Endothelial cell of umbilical vein (primary cell): ENCODE data around the gene LRP2. TPM values are rescaled to one million over a fixed set of nuclear protein-coding genes. Genes with fewer than 3 reads are reported as not detected.

ENCODE experiments used
- BruUV-seq: library from RNA; stranded (reverse); fragments of 400-500 nt; replicated peaks from 2 replicates; lab custom pipeline; 2021; lab: Mats Ljungman, UMichigan
- CTCF ChIA-PET: fragments of 300-600, 350-600 bp; sonication (Branson Sonifier 250); formaldehyde crosslinking; loops from one replicate; lab custom pipeline; 2021; ENCODE audit warnings: antibody characterized with exemption, inconsistent platforms; lab: Charles Lee
- POLR2A ChIA-PET: fragments of 300-600, 350-600 bp; sonication (Branson Sonifier 250); formaldehyde crosslinking; loops from one replicate; lab custom pipeline; 2021; ENCODE audit warnings: antibody characterized with exemption, inconsistent platforms; lab: Charles Lee
- DNase-seq: peaks from one replicate; pipeline ENCODE4 v3.0.0-alpha.2; 2011; ENCODE audit warnings: low read depth, low spot score
- FAIRE-seq: peaks from 2 replicates; lab custom pipeline; 2011; peaks lifted over from hg19 to GRCh38; lab: Jason Lieb, UNC
- H2AFZ ChIP-seq: 2 replicates; pipeline ENCODE4 v1.6.0; 2012; ENCODE audit warnings: low read depth, low read length, control low read depth, inconsistent platforms
- H3K27ac ChIP-seq: 2 replicates; pipeline ENCODE4 v1.5.1; 2011; ENCODE audit warnings: low read depth, mild to moderate bottlenecking, control low read depth, low read length, moderate library complexity; ENCODE audit not compliant: insufficient read depth
- H3K27me3 ChIP-seq, 2 experiments: 2 replicates each; pipeline versions ENCODE4 v1.6.0 to v1.6.1; 2011; ENCODE audit warnings: low read length in 2 of 2, mixed read lengths in 1 of 2; ENCODE audit not compliant: control insufficient read depth in 2 of 2, insufficient read depth in 2 of 2
- H3K36me3 ChIP-seq, 2 experiments: 2 replicates in 1 of 2; 3 replicates in 1 of 2; pipeline ENCODE4 v1.5.1; 2011; ENCODE audit warnings: low read length in 2 of 2, mild to moderate bottlenecking in 1 of 2, moderate library complexity in 1 of 2; ENCODE audit not compliant: control insufficient read depth in 2 of 2, insufficient read depth in 2 of 2; ENCODE audit errors: extremely low read depth in 1 of 2
- H3K4me1 ChIP-seq: 3 replicates; pipeline ENCODE4 v1.5.1; 2011; ENCODE audit warnings: mild to moderate bottlenecking, low read length; ENCODE audit not compliant: control insufficient read depth, insufficient read depth; ENCODE audit errors: extremely low read depth
- H3K4me2 ChIP-seq: 2 replicates; pipeline ENCODE4 v1.6.1; 2011; ENCODE audit warnings: low read length, control low read depth, mixed read lengths; ENCODE audit not compliant: insufficient read depth
- H3K4me3 ChIP-seq, 3 experiments: fragments of 200-600 bp in 1 of 3; sonication (generic), shearing (Covaris generic) in 1 of 3; replicated peaks in 1 of 3; 2 replicates each; pipeline ENCODE4 v1.5.1; 2011 to 2016; ENCODE audit warnings: control low read depth in 3 of 3, low read length in 3 of 3, mild to moderate bottlenecking in 2 of 3, inconsistent platforms in 1 of 3, low read depth in 1 of 3, moderate library complexity in 1 of 3; ENCODE audit not compliant: insufficient read depth in 1 of 3
- H3K79me2 ChIP-seq: 2 replicates; pipeline ENCODE4 v1.6.0; 2012; ENCODE audit warnings: low read length, inconsistent platforms; ENCODE audit not compliant: control insufficient read depth, insufficient read depth
- H3K9ac ChIP-seq: replicated peaks from 2 replicates; pipeline ENCODE3; 2011; ENCODE audit warnings: low read length, control low read depth; ENCODE audit not compliant: insufficient read depth; ENCODE audit errors: extremely low read depth
- H3K9me1 ChIP-seq: replicated peaks from 3 replicates; pipeline ENCODE4 v1.6.0; 2011; ENCODE audit warnings: mild to moderate bottlenecking, low read length; ENCODE audit not compliant: control insufficient read depth, insufficient read depth; ENCODE audit errors: extremely low read depth
- H3K9me3 ChIP-seq: replicated peaks from 2 replicates; pipeline ENCODE4 v1.5.1; 2012; ENCODE audit warnings: low read length, inconsistent platforms; ENCODE audit not compliant: control insufficient read depth, insufficient read depth
- H4K20me1 ChIP-seq: replicated peaks from 2 replicates; pipeline ENCODE3; 2011; ENCODE audit warnings: mild to moderate bottlenecking, low read length; ENCODE audit not compliant: control insufficient read depth, insufficient read depth; ENCODE audit errors: extremely low read depth
- EZH2 ChIP-seq: IDR thresholded peaks from 2 replicates; pipeline ENCODE4 v1.6.1; 2012; ENCODE audit warnings: borderline replicate concordance, low read depth, mild to moderate bottlenecking, moderate library complexity, low read length, inconsistent platforms; ENCODE audit not compliant: severe bottlenecking
- FOS ChIP-seq: IDR thresholded peaks from 2 replicates; pipeline ENCODE4 v1.6.1; 2011; ENCODE audit warnings: mild to moderate bottlenecking, low read length, moderate library complexity, borderline replicate concordance; ENCODE audit not compliant: insufficient read depth
- GATA2 ChIP-seq: IDR thresholded peaks from 2 replicates; pipeline ENCODE4 v1.7.0; 2011; ENCODE audit warnings: low read depth, mild to moderate bottlenecking, moderate library complexity, mixed read lengths, low read length; ENCODE audit not compliant: insufficient read length, insufficient read depth
- POLR2AphosphoS5 ChIP-seq: IDR thresholded peaks from 2 replicates; pipeline ENCODE4 v1.6.1; 2012; ENCODE audit warnings: low read depth, mild to moderate bottlenecking, control low read depth, low read length, moderate library complexity; ENCODE audit not compliant: insufficient read depth
- dilution Hi-C: fragments of 300-500 bp; cut with MboI; formaldehyde crosslinking; loops from one replicate; pipeline ENCODE4 v1.15.0; 2019; ENCODE audit warnings: low sequenced_read_pairs; ENCODE audit not compliant: extremely low pct_ligation_motif_present
- intact Hi-C: fragments of 100-400 bp; cut with micrococcal nuclease; formaldehyde crosslinking; loops from one replicate; pipeline ENCODE4 v1.10.0; 2022
- polyA plus RNA-seq, 4 experiments: library from polyadenylated mRNA; depleted of rRNA in 3 of 4; stranded (reverse) in 3 of 4; unstranded in 1 of 4; fragments of >200 nt; gene quantifications; 2 replicates each; pipeline versions ENCODE4 v1.2.1 to v1.2.3, GENCODE V29; 2011 to 2012; ENCODE audit warnings: missing spikeins in 1 of 4
- total RNA-seq: library from RNA; stranded (reverse); gene quantifications from 2 replicates; pipeline ENCODE4 v1.2.3, GENCODE V29; 2021
- TF ChIP-seq, protein P1 (sequence below): IDR thresholded peaks from 2 replicates; pipeline ENCODE4 v1.6.1; 2011; ENCODE audit not compliant: insufficient read depth, insufficient read length

LRP2 gene
- total and polyA plus RNA-seq, 2 donors (not counting 3 experiments of a cell fraction or from before 2014, with no cell fraction given): not detected

DNA sequence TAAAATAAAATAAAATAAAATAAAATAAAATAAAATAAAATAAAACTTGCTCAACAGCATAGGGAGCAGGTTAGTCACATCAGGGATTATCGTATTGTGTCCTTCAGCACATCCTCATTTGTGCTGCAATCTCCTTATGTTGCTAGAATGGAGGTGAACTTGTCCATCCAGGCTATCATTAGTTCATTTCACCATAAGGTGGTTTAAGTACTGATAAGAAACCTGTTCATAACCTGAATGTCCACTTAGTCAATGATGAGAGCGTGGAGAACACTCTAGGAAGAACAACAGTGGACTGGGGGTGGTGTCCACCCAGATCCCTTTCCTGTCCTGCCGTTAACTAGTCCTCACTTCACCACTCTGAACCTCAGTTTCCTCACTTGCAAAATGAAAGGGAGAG, 271.1 kb downstream of the LRP2 start:
- H3K4me3 ChIP-seq: no peak overlapping the region
- CTCF ChIA-PET: no interaction called here
- TF ChIP-seq GATA2: no peak
- TF ChIP-seq EZH2: no peak
- TF ChIP-seq, protein P1, sequence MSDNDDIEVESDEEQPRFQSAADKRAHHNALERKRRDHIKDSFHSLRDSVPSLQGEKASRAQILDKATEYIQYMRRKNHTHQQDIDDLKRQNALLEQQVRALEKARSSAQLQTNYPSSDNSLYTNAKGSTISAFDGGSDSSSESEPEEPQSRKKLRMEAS: no peak
- no peak for TF ChIP-seq FOS
- BruUV-seq: no TSS peak
- no peaks in the 10 kb centered on the region for H3K79me2 ChIP-seq
- no peaks in the 10 kb centered on the region for H3K9me1 ChIP-seq
- dilution Hi-C loops (no loop called here), intact Hi-C loops (no loop called here)
- no peaks in the 10 kb centered on the region for H3K36me3 ChIP-seq
- no peaks in the 10 kb centered on the region for H4K20me1 ChIP-seq
- H3K9ac ChIP-seq: no peak overlapping the region
- DNase-seq (no peak), FAIRE-seq (no peak)
- no peaks in the 10 kb centered on the region for H3K27me3 ChIP-seq
- no peak overlapping the region for H3K4me2 ChIP-seq
- no peaks in the 10 kb centered on the region for H3K9me3 ChIP-seq
- no peak overlapping the region for H3K27ac ChIP-seq
- POLR2A ChIA-PET: no interaction called here
- H2AFZ ChIP-seq: no peak overlapping the region
- no peaks in the 10 kb centered on the region for H3K4me1 ChIP-seq

DNA sequence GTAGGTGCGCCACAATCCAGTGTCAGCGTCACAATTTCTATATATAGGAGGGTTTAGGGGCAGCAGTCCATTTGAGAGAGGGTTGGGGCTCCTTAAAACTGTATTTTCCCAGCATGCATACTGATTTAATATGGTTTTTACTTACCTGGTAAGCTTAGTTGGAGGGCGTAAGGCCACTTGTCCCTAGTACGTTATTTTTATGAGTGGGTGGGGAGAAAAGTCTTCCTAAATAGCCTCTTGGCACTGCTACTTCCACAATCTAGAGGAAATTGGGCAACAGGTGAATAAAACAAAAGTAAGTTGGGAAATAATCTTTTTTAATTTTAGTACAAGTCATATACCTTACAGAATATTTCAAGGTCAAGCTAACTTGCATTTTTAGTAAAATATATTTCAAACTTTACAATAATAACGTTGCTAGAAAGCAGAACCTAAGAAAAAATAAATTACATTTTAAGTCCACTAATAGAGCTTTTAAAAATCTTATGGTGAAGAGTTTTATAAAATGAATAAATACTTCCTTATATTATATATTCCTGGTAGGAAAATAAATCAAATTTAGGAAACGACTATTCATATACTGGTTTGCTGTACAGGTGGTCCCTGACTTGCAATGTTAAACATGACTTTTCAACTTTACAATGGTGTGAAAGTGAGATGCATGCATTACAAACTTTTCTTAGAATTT, 272.1 kb downstream of the LRP2 start:
- no peak overlapping the region for H2AFZ ChIP-seq
- no peaks in the 10 kb centered on the region for H3K9me1 ChIP-seq
- TF ChIP-seq POLR2AphosphoS5: no peak
- TF ChIP-seq, protein P1: no peak
- no peak for TF ChIP-seq GATA2
- dilution Hi-C loops (no loop called here), intact Hi-C loops (no loop called here)
- H3K27ac ChIP-seq: no peak overlapping the region
- H4K20me1 ChIP-seq: no peaks in the 10 kb centered on the region
- no peak overlapping the region for H3K4me2 ChIP-seq
- ChIA-PET POLR2A (no interaction called here), CTCF (no interaction called here)
- H3K9ac ChIP-seq: no peak overlapping the region
- no peak overlapping the region for H3K4me3 ChIP-seq
- DNase-seq: no peak
- no peak for FAIRE-seq
- H3K9me3 ChIP-seq: no peaks in the 10 kb centered on the region
- no TSS peak for BruUV-seq
- no peaks in the 10 kb centered on the region for H3K79me2 ChIP-seq
- H3K36me3 ChIP-seq: no peaks in the 10 kb centered on the region
- no peaks in the 10 kb centered on the region for H3K4me1 ChIP-seq
- H3K27me3 ChIP-seq: no peaks in the 10 kb centered on the region
